CD4-positive, alpha-beta T cell treated with Interleukin-6 for 4 hours (primary cell): ENCODE data around the gene SDC1.
"Not testable (repeated sequence)": the region's sequence is repeated elsewhere in the genome, so short reads cannot be mapped to it uniquely, and the experiment has no call there.

Experiments
- DNase-seq: peaks from one replicate; pipeline ENCODE4 v3.0.0-alpha.2; 2020; ENCODE audit warnings: mixed read lengths

SDC1 gene

GRCh38 chr2:20224716-20225293, at the start of gene SDC1:
Gene SDC1, minus strand, starts transcription at chr2:20225130. Its CDS starts 263 bp downstream, at chr2:20224867.
- DNase-seq = no peak

GRCh38 chr2:20273042-20273441, 48.1 kb upstream of the SDC1 start:
- no peak for DNase-seq

GRCh38 chr2:20268317-20268716, 43.4 kb upstream of the SDC1 start:
- not testable (repeated sequence) for DNase-seq

GRCh38 chr2:20267529-20267928, 42.6 kb upstream of the SDC1 start:
- DNase-seq = no peak

GRCh38 chr2:20264629-20265028, 39.7 kb upstream of the SDC1 start:
- no peak for DNase-seq

GRCh38 chr2:20257411-20257810, 32.5 kb upstream of the SDC1 start:
- no peak for DNase-seq

GRCh38 chr2:20254731-20255130, 29.8 kb upstream of the SDC1 start:
- DNase-seq = no peak

GRCh38 chr2:20250436-20250835, 25.5 kb upstream of the SDC1 start:
- no peak for DNase-seq

- DNase-seq = no peak
Observed at GRCh38 chr2:20249170-20249569, 24.2 kb upstream of the SDC1 start.

GRCh38 chr2:20247084-20247483, 22.2 kb upstream of the SDC1 start:
- DNase-seq = no peak

GRCh38 chr2:20243637-20244036, 18.7 kb upstream of the SDC1 start:
- not testable (repeated sequence) for DNase-seq

GRCh38 chr2:20242727-20243377, 17.9 kb upstream of the SDC1 start:
- no peak for DNase-seq

- DNase-seq = peak; percentile 26
Observed at GRCh38 chr2:20241973-20242726, 17.2 kb upstream of the SDC1 start.

GRCh38 chr2:20240291-20240690, 15.4 kb upstream of the SDC1 start:
- DNase-seq = not testable (repeated sequence)

GRCh38 chr2:20236496-20236895, 11.6 kb upstream of the SDC1 start:
- DNase-seq = no peak

- DNase-seq = no peak
Observed at GRCh38 chr2:20235655-20236305, 10.8 kb upstream of the SDC1 start.

GRCh38 chr2:20234597-20234996, 9.7 kb upstream of the SDC1 start:
- DNase-seq = not testable (repeated sequence)

GRCh38 chr2:20232837-20233207, 7.9 kb upstream of the SDC1 start:
- no peak for DNase-seq

GRCh38 chr2:20231598-20232026, 6.7 kb upstream of the SDC1 start:
- DNase-seq = no peak

- DNase-seq = no peak
Observed at GRCh38 chr2:20231159-20231558, 6.2 kb upstream of the SDC1 start.

- no peak for DNase-seq
Observed at GRCh38 chr2:20230114-20230425, 5.1 kb upstream of the SDC1 start.

- no peak for DNase-seq
Observed at GRCh38 chr2:20229322-20230113, 4.6 kb upstream of the SDC1 start.
